Measurements from ENCODE around the gene KCNJ16. TPM values are rescaled to one million over a fixed set of nuclear protein-coding genes. Genes with fewer than 3 reads are reported as not detected.

The KCNJ16 gene
- total RNA-seq, 2 donors from 2014 or later: 53.4 to 58.6 TPM

- intact Hi-C loops (cut with DNase I): no loop called here
- H3K27ac ChIP-seq: peak overlapping the region; percentile 21 to 88 (median 72)
- TF ChIP-seq POLR2A (IDR thresholded peaks at IDR 0.05): no peak
- peak; percentile 21 to 65 (median 57) for TF ChIP-seq CTCF (IDR thresholded peaks at IDR 0.05)
These were observed 93.3 kb downstream of the KCNJ16 start for GRCh38 chr17:70168044-70168976.

GRCh38 chr17:70168977-70169708 lies 94.1 kb downstream of the KCNJ16 start, which contains the start of gene KCNJ2:
KCNJ2 (plus strand) TSS chr17:70169532; CDS start chr17:70175040, 5,508 bp downstream.
- ATAC-seq: peak; percentile 97

More at GRCh38 chr17:70168044-70168976, 93.3 kb downstream of the KCNJ16 start:
- 1 to 2% methylated on average over 32 to 45 of the region's 45 CpGs for WGBS, 2 donors
- Histone ChIP-seq H3K4me1 (peaks cover 8% of the 10 kb centered on the region), H3K27me3 (peaks cover 0 to 10% of the 10 kb centered on the region in 2 donors), H3K4me3 (peak overlapping the region; percentile 32 to 37), H3K9me3 (no peaks in the 10 kb centered on the region), H3K36me3 (replicated peaks in 1 of 2; ENCODE audit: insufficient read depth in 1 of 2, low read depth in 2 of 2) (no peaks in the 10 kb centered on the region)
- peak; percentile 43 for ATAC-seq
- DNase-seq: peak; percentile 60 to 75 (median 70)

GRCh38 chr17:70169709-70170597 lies 94.9 kb downstream of the KCNJ16 start:
- TF ChIP-seq CTCF (IDR thresholded peaks at IDR 0.05) (no peak), POLR2A (IDR thresholded peaks at IDR 0.05) (no peak)
- DNase-seq (peak in 1 of 4 donors; percentile 29), ATAC-seq (peak; percentile 18)
- Histone ChIP-seq H3K4me1 (peaks cover 8% of the 10 kb centered on the region), H3K27me3 (peaks cover 0 to 10% of the 10 kb centered on the region in 2 donors), H3K27ac (peak overlapping the region in 2 of 4 donors; percentile 76 to 88), H3K9me3 (no peaks in the 10 kb centered on the region), H3K36me3 (replicated peaks in 1 of 2; ENCODE audit: insufficient read depth in 1 of 2, low read depth in 2 of 2) (no peaks in the 10 kb centered on the region), H3K4me3 (peak overlapping the region in 1 of 2 donors; percentile 37)
- WGBS, 2 donors: 6% methylated on average over 22 to 24 of the region's 24 CpGs
- intact Hi-C loops (cut with DNase I): no loop called here

More at GRCh38 chr17:70168977-70169708, 94.1 kb downstream of the KCNJ16 start, which contains the start of gene KCNJ2:
- 0% methylated on average over 27 to 67 of the region's 67 CpGs for WGBS, 2 donors
- Histone ChIP-seq H3K4me3 (peak within 1 kb of the TSS; percentile 32 to 37), H3K27me3 (peaks cover 0 to 10% of the 10 kb centered on the region in 2 donors), H3K4me1 (peaks cover 8% of the 10 kb centered on the region), H3K36me3 (replicated peaks in 1 of 2; ENCODE audit: insufficient read depth in 1 of 2, low read depth in 2 of 2) (no peaks in the 10 kb centered on the region), H3K9me3 (no peaks in the 10 kb centered on the region), H3K27ac (peak within 1 kb of the TSS; percentile 21 to 88 (median 72))
- peak; percentile 85 to 91 (median 88) for DNase-seq
- intact Hi-C loops (cut with DNase I): no loop called here
- TF ChIP-seq CTCF (IDR thresholded peaks at IDR 0.05) (no peak), POLR2A (IDR thresholded peaks at IDR 0.05) (peak; percentile 66 to 89 (median 83))

- intact Hi-C loops (cut with DNase I): no loop called here
- no peak for ATAC-seq
- no peak for DNase-seq
- no peak for TF ChIP-seq POLR2A (IDR thresholded peaks at IDR 0.05)
- TF ChIP-seq CTCF (IDR thresholded peaks at IDR 0.05): no peak
- no peaks in the 10 kb centered on the region for H3K36me3 ChIP-seq (replicated peaks in 1 of 2; ENCODE audit: insufficient read depth in 1 of 2, low read depth in 2 of 2)
- no peak overlapping the region for H3K27ac ChIP-seq
- H3K27me3 ChIP-seq: peaks cover 0 to 10% of the 10 kb centered on the region in 2 donors
- H3K4me3 ChIP-seq: no peak overlapping the region
- peaks cover 8% of the 10 kb centered on the region for H3K4me1 ChIP-seq
- no peaks in the 10 kb centered on the region for H3K9me3 ChIP-seq
- WGBS, 2 donors: 51 to 58% methylated on average over 5 of the region's 5 CpGs
These were observed 96.1 kb downstream of the KCNJ16 start for GRCh38 chr17:70171159-70171558.

Measured in body of pancreas (tissue), 4 donors.